Measurements from ENCODE around the gene SLC5A6. TPM values are rescaled to one million over a fixed set of nuclear protein-coding genes. Genes with fewer than 3 reads are reported as not detected.

The SLC5A6 gene
- total and polyA plus RNA-seq, 2 of the 4 experiments (the other 2 are of a cell fraction): 28.8 to 34.2 TPM

DNA sequence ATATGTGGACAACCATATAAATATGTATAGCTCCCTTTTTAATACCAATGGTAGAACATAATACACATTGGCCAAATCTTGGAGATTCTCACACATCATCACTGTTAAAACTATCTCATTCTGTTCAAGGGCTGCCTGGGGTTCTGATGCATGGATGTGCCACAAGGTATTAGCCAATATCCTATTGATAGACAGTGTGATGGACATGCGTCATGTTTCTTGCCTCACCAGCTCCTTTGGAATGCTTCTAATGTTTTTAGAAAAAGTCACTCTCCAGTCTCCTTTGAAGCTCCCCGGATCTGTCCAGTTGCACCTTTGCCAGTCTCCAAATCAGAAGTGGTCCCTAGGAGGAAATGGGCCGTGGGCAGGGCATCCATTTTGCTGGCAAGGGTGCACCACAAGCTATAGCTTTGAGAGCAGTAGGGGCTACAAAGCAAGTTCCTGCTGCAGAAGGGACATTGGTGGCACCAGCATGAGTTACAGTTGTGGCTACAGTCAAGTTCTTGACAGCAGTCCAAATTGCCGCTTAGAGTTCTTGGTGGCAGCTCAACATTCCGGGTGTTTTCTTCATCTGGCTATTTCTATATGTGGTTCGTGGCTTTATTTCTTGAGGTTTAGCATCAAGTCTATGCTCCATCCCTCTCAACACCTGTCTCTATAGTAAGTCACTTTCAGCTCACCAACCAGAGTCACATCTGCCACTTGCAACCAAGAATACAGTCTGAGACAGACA, 25.3 kb downstream of the SLC5A6 start:
- Histone ChIP-seq H3K36me3 (ENCODE audit: control insufficient read depth, insufficient read depth, low read length) (no peaks in the 10 kb centered on the region), H2BK15ac (ENCODE audit: low read depth, low read length) (no peak overlapping the region), H2BK20ac (ENCODE audit: low read depth, low read length) (no peak overlapping the region; the same call in 1 of the 2 replicates), H3K9me3 (ENCODE audit: control insufficient read depth, insufficient read depth, low read length) (peaks cover 2% of the 10 kb centered on the region; the same call in 1 of the 2 replicates), H3K9ac (ENCODE audit: low read depth, low read length) (no peak overlapping the region), H3K4me2 (ENCODE audit: low read depth, low read length) (no peak overlapping the region), H2AK5ac (ENCODE audit: low read depth, low read length) (no peak overlapping the region), H3K14ac (replicated peaks; ENCODE audit: low read depth, low read length) (no peak overlapping the region), H3K4ac (ENCODE audit: low read depth, low read length) (no peak overlapping the region), H3K56ac (ENCODE audit: extremely low read depth, insufficient read depth, low read length) (no peak overlapping the region), H3K4me1 (ENCODE audit: control insufficient read depth, insufficient read depth, low read length) (peaks cover 13% of the 10 kb centered on the region), H4K91ac (ENCODE audit: insufficient read depth, low read depth, low read length) (no peak overlapping the region), H3K27ac (ENCODE audit: insufficient read depth, low read length) (no peak overlapping the region), H2AK9ac (replicated peaks; ENCODE audit: low read depth, low read length, poor library complexity) (no peak overlapping the region), H4K8ac (ENCODE audit: low read depth in 2 of 2, low read length in 2 of 2) (no peak overlapping the region), H2AFZ (replicated peaks; ENCODE audit: low read length, poor library complexity) (no peak overlapping the region), H4K20me1 (ENCODE audit: insufficient read depth, low read length) (no peaks in the 10 kb centered on the region), H3K4me3 (ENCODE audit: insufficient read depth, low read depth, low read length) (no peak overlapping the region), H4K5ac (ENCODE audit: low read depth, low read length) (no peak overlapping the region), H3K18ac (ENCODE audit: low read depth, low read length) (no peak overlapping the region), H2BK5ac (ENCODE audit: low read depth, low read length, poor library complexity, severe bottlenecking) (no peak overlapping the region), H3K79me1 (ENCODE audit: low read depth in 1 of 2, low read length in 2 of 2) (no peaks in the 10 kb centered on the region), H3K9me1 (ENCODE audit: insufficient read depth, low read length) (no peaks in the 10 kb centered on the region), H3K23ac (ENCODE audit: low read depth, low read length) (no peak overlapping the region), H2BK120ac (ENCODE audit: low read depth, low read length) (no peak overlapping the region), H3K27me3 (ENCODE audit: control insufficient read depth, insufficient read depth, low read length) (peaks cover 20% of the 10 kb centered on the region)
- intact Hi-C loops (cut with micrococcal nuclease) (loop anchor here (5.0 kb wide), 1 partner anchor 224 kb away; no protein-coding TSS in a partner anchor), in situ Hi-C loops (cut with MboI; ENCODE audit: low sequenced_read_pairs) (no loop called here), dilution Hi-C loops (cut with HindIII; ENCODE audit: low sequenced_read_pairs, unreplicated experiment) (no loop called here)
- 80% methylated on average over 1 of the region's 6 CpGs; no CpG with 5 or more reads in 1 of the 2 experiments for WGBS, 2 experiments (ENCODE audit: extremely low coverage in 2 of 2, insufficient read length in 1 of 2)
- DNase-seq (no peak), ATAC-seq (ENCODE audit: low read depth) (no peak)
- CTCF ChIA-PET: interaction anchor here (1.0 kb wide), 1 partner anchor 17 kb away, joined by 3 read pairs; no protein-coding TSS in a partner anchor
- BruUV-seq (replicated peaks): no TSS peak
- POLR2A ChIA-PET (ENCODE audit: unreplicated experiment): no interaction called here
- TF ChIP-seq, protein P1, sequence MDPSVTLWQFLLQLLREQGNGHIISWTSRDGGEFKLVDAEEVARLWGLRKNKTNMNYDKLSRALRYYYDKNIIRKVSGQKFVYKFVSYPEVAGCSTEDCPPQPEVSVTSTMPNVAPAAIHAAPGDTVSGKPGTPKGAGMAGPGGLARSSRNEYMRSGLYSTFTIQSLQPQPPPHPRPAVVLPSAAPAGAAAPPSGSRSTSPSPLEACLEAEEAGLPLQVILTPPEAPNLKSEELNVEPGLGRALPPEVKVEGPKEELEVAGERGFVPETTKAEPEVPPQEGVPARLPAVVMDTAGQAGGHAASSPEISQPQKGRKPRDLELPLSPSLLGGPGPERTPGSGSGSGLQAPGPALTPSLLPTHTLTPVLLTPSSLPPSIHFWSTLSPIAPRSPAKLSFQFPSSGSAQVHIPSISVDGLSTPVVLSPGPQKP (IDR thresholded peaks at IDR 0.05; ENCODE audit: borderline replicate concordance, low read depth, low read length): no peak
- TF ChIP-seq, protein P2, sequence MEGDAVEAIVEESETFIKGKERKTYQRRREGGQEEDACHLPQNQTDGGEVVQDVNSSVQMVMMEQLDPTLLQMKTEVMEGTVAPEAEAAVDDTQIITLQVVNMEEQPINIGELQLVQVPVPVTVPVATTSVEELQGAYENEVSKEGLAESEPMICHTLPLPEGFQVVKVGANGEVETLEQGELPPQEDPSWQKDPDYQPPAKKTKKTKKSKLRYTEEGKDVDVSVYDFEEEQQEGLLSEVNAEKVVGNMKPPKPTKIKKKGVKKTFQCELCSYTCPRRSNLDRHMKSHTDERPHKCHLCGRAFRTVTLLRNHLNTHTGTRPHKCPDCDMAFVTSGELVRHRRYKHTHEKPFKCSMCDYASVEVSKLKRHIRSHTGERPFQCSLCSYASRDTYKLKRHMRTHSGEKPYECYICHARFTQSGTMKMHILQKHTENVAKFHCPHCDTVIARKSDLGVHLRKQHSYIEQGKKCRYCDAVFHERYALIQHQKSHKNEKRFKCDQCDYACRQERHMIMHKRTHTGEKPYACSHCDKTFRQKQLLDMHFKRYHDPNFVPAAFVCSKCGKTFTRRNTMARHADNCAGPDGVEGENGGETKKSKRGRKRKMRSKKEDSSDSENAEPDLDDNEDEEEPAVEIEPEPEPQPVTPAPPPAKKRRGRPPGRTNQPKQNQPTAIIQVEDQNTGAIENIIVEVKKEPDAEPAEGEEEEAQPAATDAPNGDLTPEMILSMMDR (conservative IDR thresholded peaks at IDR 0.05; ENCODE audit: low read depth, low read length): no peak
- TF ChIP-seq MAZ (IDR thresholded peaks at IDR 0.05; ENCODE audit: borderline replicate concordance, low read depth, low read length): no peak
- no peak for TF ChIP-seq MAFK (IDR thresholded peaks at IDR 0.05; ENCODE audit: low read depth, low read length)
- no peak for TF ChIP-seq RAD21 (IDR thresholded peaks at IDR 0.05; ENCODE audit: low read length)
- no peak for TF ChIP-seq FOS (IDR thresholded peaks at IDR 0.05; ENCODE audit: low read depth, low read length)
- TF ChIP-seq CHD1 (IDR thresholded peaks at IDR 0.05; ENCODE audit: low read depth, low read length): no peak
- TF ChIP-seq NFE2L2 (IDR thresholded peaks at IDR 0.05; ENCODE audit: low read depth, low read length): no peak
- TF ChIP-seq MXI1 (IDR thresholded peaks at IDR 0.05; ENCODE audit: borderline replicate concordance, low read depth, low read length): no peak
- no peak for TF ChIP-seq BHLHE40 (IDR thresholded peaks at IDR 0.05; ENCODE audit: low read depth, low read length)
- TF ChIP-seq, protein P3, sequence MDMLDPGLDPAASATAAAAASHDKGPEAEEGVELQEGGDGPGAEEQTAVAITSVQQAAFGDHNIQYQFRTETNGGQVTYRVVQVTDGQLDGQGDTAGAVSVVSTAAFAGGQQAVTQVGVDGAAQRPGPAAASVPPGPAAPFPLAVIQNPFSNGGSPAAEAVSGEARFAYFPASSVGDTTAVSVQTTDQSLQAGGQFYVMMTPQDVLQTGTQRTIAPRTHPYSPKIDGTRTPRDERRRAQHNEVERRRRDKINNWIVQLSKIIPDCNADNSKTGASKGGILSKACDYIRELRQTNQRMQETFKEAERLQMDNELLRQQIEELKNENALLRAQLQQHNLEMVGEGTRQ (IDR thresholded peaks at IDR 0.05; ENCODE audit: low read depth, low read length): no peak
- no peak for TF ChIP-seq RFX5 (IDR thresholded peaks at IDR 0.05; ENCODE audit: low read depth, low read length)
- TF ChIP-seq CEBPB (IDR thresholded peaks at IDR 0.05; ENCODE audit: low read depth, low read length): no peak
- TF ChIP-seq POLR2A (IDR thresholded peaks at IDR 0.05; ENCODE audit: low read depth, low read length): no peak
- TF ChIP-seq SMC3 (IDR thresholded peaks at IDR 0.05; ENCODE audit: low read depth, low read length): no peak

All from IMR-90 (cell line).